UCSD-AML1 (cell line): ENCODE data around the gene CROCC2.

Source experiments
- DNase-seq: peaks from one replicate; lab custom pipeline; 2025; ENCODE audit not compliant: unreplicated experiment; lab: John Stamatoyannopoulos, UW

CROCC2 gene

DNA sequence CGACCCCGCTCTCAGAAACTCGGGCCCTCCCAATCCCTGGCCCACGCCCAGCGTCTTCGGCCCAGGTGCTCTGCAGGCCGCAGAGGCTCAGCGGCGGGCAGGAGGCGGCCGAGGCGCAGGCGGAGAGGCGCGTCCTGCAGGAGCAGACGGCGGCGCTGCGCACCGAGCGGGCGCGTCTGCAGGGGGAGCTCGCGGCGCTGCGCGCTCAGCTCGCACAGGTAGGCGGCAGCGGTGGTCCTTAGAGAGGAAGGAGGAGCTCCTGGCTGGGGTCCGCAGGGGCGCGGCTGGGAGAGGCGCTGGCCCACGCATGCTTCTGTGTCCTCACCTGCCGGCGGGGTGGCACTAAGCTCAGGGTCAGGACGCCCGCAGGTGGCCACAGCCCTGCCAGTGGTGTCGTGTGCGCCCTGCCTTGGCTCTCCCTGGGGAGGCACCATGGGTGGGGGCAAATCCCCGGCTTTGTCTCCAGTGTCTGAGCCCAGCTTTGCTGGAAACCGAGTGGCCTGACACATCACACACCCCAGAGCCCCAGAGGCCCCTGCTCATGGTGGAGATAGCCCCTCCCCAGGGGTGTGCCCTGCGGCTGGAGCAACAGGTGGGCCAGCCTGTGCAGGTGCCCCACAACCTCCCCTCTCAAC, 77.3 kb downstream of the CROCC2 start:
- no peak for DNase-seq

GRCh38 chr2:240983996-240984498, 77.9 kb downstream of the CROCC2 start:
- DNase-seq: no peak

GRCh38 chr2:240985881-240986786, 80.0 kb downstream of the CROCC2 start:
- no peak for DNase-seq

- no peak for DNase-seq
Measured at GRCh38 chr2:240986787-240987411, 80.8 kb downstream of the CROCC2 start.

DNA sequence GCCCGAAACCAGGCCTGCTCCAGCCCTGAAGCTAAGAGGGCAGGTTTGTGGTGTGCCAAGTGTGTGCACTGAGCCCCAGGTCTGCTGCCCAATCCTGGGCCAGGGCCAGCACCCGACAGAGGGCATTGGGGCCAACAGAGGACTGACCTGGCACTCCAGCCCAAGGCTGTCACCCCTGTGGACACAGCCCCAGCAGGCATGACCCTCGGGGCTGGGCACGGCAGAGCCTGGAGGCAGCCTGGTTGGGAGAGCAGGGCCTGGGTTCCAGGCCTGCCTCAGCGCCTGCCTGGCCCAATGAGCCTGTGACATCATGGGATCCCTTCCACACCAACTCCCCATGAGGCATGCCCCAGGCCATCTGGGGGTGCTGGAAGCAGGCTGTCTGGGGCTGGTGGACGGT, 81.5 kb downstream of the CROCC2 start:
- no peak for DNase-seq

- DNase-seq: no peak
Measured at GRCh38 chr2:240988146-240988545, 82.0 kb downstream of the CROCC2 start.

DNA sequence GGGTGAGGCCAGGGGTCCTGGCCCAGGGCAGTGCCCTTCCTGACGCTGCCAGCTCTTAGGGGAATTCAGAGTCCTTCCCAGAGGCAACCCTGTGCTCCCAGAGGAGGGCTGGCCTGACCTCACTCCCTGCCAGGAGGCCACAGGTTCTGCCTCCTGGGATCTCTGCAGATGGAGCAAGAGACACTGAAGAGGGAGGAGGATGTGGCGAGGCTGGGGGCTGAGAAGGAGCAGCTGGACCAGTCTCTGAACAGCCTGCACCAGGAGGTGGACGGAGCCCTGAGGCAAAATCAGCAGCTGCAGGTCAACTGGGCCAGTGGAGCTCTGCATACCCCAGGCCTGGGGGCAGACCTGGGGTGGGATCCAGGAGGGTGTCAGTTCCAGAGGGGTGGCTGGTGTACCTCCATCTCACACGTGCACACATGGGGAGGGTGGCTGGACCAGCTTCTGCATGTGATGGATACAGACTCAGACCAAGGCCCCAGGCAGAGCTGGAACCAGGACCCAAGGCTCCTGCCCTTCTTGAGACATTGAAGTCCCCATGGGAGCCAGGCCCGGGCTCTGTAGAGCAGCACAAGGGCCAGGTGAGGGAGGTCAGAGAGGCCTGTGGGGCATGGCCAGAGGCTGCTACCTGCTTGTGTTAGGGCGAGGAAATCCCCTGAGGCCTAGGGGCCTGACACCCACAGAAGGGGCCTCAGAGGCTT, 82.6 kb downstream of the CROCC2 start:
- DNase-seq: no peak

DNA sequence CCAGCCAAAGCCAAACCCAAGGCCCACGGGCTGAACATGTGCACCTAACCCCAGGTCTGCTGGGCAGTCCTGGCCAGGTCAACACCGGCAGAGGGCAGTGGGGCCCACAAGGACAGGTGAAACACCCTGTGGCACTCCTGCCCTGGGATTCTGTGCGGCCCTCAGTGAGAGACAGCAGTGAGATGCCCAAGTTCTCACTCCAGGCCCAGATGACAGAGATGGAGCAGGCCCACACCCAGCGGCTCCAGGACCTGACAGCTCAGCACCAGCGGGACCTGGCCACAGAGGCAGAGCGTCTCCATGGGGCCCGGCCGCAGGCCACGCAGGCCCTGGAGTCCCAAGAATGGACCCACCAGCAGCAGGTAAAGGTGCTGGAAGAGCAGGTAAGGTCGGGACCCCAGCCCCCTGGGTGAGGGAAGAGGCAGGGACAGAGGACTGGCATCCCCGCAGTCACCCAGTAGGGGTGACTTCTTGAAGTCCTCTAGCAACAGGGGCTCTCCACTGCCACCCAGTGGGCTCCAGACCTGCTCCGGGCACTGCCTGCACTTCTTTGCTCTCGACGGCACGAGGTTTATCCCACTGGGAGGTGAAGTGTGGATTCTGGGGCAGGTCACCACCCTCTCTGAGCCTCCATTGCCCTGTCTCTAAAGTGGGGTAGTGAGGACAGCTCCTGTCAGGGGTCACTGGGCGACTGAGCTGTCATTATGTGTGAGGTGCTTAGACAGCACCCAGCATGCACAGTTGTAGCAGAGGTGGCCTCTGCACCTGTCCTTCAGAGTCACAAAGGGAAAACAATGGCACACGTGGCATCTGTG, 83.5 kb downstream of the CROCC2 start:
- DNase-seq: peak; percentile 41

DNA sequence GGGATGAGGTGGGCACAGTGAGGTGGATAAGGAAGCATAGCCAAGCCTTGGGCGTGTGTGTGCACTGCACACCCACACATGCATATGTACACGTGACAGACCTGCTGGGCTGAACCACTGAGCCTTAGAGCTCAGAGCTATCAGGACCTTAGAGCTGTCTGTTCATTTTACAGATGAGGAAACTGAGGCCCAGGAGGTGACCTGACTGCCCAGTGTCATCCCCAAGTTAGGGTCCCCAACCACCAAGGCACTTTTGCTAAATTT, 84.1 kb downstream of the CROCC2 start:
- DNase-seq: no peak

GRCh38 chr2:240990726-240991377, 84.7 kb downstream of the CROCC2 start:
- no peak for DNase-seq

GRCh38 chr2:240991378-240992263, 85.5 kb downstream of the CROCC2 start:
- peak; percentile 78 for DNase-seq

GRCh38 chr2:240992572-240993291, 86.6 kb downstream of the CROCC2 start:
- DNase-seq: peak; percentile 47

DNA sequence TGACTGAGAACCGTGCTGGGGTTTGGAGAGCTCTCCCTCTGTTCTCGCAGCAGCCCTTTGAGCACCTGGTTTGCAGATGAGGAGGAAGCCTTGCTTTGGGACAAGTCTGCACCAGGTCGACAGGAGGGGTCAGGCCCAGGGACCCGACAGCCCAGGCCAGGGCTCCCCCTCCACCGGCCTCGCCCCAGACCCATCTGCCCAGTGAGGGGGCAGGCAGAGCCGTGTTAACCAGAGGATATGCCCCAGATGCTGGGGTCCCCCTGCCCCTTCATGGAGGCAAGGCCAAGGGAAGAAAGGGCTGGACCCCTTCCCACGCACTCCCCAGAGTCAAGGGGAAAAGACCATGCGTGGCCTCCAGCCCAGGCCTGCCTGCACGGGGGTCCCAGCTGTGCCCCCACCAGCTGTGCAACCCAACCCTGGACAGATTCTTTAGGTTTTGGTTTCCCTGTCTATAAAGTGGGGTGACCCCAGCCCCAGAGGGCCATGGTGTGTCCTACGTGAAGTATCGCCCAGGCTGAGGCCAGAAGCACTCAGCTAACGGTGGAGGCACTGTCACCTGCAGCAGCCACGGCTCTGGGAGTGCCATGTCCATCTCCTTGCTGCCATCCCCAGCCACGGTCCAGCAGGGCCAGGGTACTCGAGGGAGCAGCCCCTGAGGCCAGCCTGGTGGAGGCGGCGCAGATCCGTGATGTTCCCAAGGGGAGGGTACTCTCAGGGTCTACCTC, 87.5 kb downstream of the CROCC2 start:
- no peak for DNase-seq

GRCh38 chr2:240994171-240994896, 88.2 kb downstream of the CROCC2 start:
- no peak for DNase-seq

GRCh38 chr2:240995041-240996021, 89.2 kb downstream of the CROCC2 start:
- no peak for DNase-seq
